ENCODE measurements around the gene NLRP4.
"Not testable (repeated sequence)": the region's sequence is repeated elsewhere in the genome, so short reads cannot be mapped to it uniquely, and the experiment has no call there.

NLRP4 gene

GRCh38 chr19:55898911-55899310 lies 62.6 kb downstream of the NLRP4 start:
- DNase-seq (ENCODE audit: low spot score), result no peak

DNA sequence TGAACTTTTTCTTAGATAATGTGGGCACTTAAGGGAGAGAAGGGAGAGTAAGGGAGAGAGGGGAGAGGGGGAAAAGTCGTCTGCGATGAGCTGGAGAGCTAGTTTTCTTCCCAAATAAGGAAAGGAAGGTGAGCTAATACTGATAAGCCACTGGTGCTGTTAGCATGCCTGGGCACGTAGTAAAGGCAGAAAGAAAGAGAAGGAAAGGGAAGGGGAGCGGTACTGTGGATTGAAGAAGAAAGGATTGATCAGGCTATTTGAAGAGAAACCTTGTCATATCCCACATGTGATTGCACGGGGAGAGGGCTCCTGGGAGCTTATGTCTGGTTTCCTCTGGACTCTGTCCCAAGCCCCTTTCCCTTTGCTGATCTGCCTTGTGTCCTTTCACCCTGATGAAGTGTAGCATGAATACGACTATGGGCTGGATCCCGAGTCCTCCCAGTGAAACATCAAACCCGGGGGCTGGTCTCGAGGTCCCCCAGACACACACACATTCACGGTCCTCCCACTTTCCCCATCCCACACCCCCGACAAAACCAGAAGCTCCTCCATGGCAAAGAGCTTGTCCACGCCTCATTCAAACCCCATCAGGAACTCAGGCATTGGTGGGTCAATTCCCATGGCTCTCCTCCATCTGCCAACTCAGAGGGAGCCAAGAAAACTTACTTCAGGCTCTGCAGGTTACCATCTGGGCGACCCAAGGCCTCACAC lies 65.2 kb downstream of the NLRP4 start:
- DNase-seq (ENCODE audit: low spot score), result no peak

GRCh38 chr19:55902080-55902751 lies 65.9 kb downstream of the NLRP4 start:
- DNase-seq (ENCODE audit: low spot score), result no peak

DNA sequence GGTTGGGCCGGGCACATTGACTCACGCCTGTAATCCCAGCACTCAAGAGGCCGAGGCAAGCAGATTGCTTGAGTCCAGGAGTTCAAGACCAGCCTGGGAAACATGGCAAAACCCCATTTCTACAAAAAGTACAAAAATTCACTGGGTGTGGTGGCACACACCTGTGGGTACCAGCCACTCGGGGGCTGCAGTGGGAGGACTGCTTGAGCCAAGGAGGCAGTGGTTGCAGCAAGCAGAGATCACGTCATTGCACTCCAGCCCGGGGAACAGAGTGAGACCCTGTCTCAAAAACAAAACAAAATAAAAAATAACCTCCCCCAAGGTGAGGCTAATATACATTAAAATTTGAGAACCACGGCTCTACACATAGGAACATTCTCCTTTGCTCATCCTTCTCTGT lies 70.9 kb downstream of the NLRP4 start:
- DNase-seq (ENCODE audit: low spot score), result no peak

- no peak for DNase-seq (ENCODE audit: low spot score)
Observed at GRCh38 chr19:55907746-55908145, 71.4 kb downstream of the NLRP4 start.

DNA sequence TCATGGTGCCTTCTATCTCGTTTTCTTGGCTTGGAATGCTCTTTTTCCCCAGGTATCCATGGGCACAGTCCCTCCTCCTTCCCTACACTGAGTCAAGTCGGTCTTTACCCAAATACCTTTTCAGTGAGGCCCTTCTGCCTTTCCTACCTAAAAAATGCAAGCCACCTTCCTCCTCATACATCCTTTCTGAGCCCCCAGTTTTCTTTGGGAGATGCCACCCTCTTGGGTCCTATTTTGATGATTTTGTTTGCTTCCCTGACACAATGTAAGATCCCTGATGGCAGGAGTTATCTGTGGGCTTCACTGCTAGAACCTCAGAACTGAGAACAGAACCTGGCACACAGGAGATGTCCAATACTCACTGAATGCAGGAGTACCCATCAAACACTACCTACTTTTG lies 73.5 kb downstream of the NLRP4 start:
- DNase-seq (ENCODE audit: low spot score), result no peak

GRCh38 chr19:55912916-55913315 lies 76.6 kb downstream of the NLRP4 start:
- no peak for DNase-seq (ENCODE audit: low spot score)

- no peak for DNase-seq (ENCODE audit: low spot score)
Observed at GRCh38 chr19:55913643-55914268, 77.4 kb downstream of the NLRP4 start.

DNA sequence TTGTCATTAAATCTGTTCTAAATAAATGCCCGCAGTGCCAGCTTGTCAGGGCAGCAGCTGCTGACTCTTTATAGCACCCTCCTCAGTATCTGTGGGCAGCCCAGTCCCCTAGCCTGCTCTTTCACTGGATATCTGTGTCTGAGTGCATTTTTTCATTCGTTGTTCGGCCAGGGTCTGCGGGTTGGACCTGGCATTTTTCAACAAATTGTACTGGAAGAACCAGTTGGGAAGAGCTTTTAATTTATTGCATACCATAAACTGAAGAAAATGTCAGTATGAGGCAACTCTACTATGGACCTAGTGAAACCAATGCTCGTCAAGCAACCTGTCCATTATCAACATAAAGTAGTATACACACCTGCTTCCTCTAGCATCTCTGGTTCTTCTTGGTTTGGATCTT lies 87.2 kb downstream of the NLRP4 start:
- DNase-seq (ENCODE audit: low spot score), result no peak

GRCh38 chr19:55927991-55928390 lies 91.7 kb downstream of the NLRP4 start:
- no peak for DNase-seq (ENCODE audit: low spot score)

- DNase-seq (ENCODE audit: low spot score), result not testable (repeated sequence)
Observed at GRCh38 chr19:55929258-55929657, 92.9 kb downstream of the NLRP4 start.

DNA sequence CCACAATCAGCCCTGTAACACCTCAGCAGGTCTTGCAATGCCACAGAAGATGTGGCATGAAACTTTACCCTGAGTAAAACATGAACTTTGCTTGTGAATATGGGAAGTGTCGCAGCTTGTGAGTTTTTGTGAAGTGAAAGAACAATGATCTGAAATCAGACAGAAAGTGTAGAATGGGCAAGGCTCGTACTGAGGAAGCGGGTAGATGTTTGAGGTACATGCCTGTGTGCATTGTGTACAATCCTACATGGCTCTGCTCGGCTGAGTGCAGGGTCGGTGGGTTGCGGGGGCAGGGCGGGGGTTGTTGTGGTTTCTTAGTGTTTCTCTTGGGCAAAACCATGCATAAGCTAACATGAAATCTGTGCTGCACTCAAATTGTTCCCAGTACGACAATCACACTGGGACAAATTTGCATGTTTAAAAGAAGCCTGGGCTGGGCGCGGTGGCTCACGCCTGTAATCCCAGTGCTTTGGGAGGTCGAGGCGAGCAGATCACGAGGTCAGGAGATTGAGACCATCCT lies 94.7 kb downstream of the NLRP4 start:
- no peak for DNase-seq (ENCODE audit: low spot score)
